Uterus (tissue), 2 donors: ENCODE measurements around the gene RBBP8NL.
A peak's percentile ranks its signal among the peaks of the same experiment; 100 is the strongest.

Experiments
- CTCF ChIP-seq, 4 experiments: fragments of 200-600 bp in 2 of 4; fragments of 450-650 bp in 2 of 4; sonication (generic) in 2 of 4; IDR thresholded peaks; one replicate each; pipeline ENCODE4 v1.5.1; 2016 to 2019; ENCODE audit warnings: antibody characterized with exemption in 4 of 4, mild to moderate bottlenecking in 2 of 4, moderate library complexity in 1 of 4
- POLR2A ChIP-seq, 2 donors: fragments of 450-650 bp; IDR thresholded peaks; one replicate each; pipeline ENCODE4 v1.6.1; 2016; ENCODE audit warnings: antibody characterized with exemption in 2 of 2, mild to moderate bottlenecking in 1 of 2, moderate library complexity in 1 of 2

- TF ChIP-seq CTCF (IDR thresholded peaks at IDR 0.05) = peak in 3 of 4 experiments; percentile 31 to 67 (median 47)
- TF ChIP-seq POLR2A (IDR thresholded peaks at IDR 0.05) = peak in 1 of 2 donors; percentile 46
These were observed 19.9 kb downstream of the RBBP8NL start, which contains the start of gene CABLES2 for GRCh38 chr20:62407221-62407992.
